Measurements from ENCODE around the gene FBH1. TPM values are rescaled to one million over a fixed set of nuclear protein-coding genes. Genes with fewer than 3 reads are reported as not detected.
"Not testable (repeated sequence)": the region's sequence is repeated elsewhere in the genome, so short reads cannot be mapped to it uniquely, and the experiment has no call there.

Gene FBH1
- total RNA-seq, 2 donors from 2014 or later = 30.9 to 63.6 TPM

DNA sequence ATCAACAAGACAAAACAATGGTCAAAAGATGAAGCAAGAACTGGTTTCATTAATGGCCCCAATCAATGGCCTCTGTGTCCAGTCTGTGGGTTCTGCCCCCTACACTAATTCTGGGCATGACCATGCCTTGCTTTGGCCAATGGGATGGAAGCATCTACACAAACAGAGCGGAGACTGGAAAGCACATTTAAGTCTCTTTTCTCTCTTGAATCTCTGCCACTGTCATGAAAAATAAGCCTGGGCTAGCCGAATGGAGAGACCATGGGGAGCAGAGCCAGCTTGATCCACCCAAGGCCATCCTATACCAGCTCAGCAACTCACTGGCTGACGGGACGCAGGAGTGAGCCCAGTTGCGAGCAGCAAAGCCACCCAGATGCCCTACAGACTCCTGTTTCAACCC lies 31.2 kb upstream of the FBH1 start:
- WGBS, 2 donors = 87 to 91% methylated on average over 5 of the region's 5 CpGs
- Histone ChIP-seq H3K27ac (no peak overlapping the region), H3K4me3 (no peak overlapping the region), H3K27me3 (no peaks in the 10 kb centered on the region), H3K36me3 (replicated peaks in 1 of 2; ENCODE audit: insufficient read depth in 1 of 2, low read depth in 2 of 2) (no peaks in the 10 kb centered on the region), H3K4me1 (no peaks in the 10 kb centered on the region), H3K9me3 (no peaks in the 10 kb centered on the region)
- intact Hi-C loops (cut with DNase I) = no loop called here
- TF ChIP-seq POLR2A (IDR thresholded peaks at IDR 0.05) = no peak
- TF ChIP-seq, protein P1, sequence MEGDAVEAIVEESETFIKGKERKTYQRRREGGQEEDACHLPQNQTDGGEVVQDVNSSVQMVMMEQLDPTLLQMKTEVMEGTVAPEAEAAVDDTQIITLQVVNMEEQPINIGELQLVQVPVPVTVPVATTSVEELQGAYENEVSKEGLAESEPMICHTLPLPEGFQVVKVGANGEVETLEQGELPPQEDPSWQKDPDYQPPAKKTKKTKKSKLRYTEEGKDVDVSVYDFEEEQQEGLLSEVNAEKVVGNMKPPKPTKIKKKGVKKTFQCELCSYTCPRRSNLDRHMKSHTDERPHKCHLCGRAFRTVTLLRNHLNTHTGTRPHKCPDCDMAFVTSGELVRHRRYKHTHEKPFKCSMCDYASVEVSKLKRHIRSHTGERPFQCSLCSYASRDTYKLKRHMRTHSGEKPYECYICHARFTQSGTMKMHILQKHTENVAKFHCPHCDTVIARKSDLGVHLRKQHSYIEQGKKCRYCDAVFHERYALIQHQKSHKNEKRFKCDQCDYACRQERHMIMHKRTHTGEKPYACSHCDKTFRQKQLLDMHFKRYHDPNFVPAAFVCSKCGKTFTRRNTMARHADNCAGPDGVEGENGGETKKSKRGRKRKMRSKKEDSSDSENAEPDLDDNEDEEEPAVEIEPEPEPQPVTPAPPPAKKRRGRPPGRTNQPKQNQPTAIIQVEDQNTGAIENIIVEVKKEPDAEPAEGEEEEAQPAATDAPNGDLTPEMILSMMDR (IDR thresholded peaks at IDR 0.05) = no peak
- DNase-seq (no peak), ATAC-seq (no peak)

DNA sequence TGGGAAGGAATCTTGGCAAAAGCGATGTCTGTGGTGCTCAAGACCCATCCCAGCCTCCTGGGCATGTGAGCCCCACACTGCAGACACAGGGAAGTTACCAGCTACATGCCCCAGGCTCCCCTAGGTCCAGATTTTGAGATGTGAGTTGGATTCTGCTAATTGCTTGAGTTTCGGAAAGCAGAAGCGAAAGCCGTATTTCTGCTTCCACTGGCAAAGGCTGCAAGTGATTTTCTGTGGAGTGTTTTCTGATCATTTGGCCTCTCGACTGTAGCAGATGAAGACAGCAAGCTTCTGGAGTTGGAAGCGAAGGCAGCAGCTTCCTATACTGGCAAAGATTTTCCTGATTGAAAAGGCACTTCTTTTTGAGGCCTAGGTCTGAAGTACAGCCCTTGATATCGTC lies 30.0 kb upstream of the FBH1 start:
- Histone ChIP-seq H3K4me3 (no peak overlapping the region), H3K27me3 (no peaks in the 10 kb centered on the region), H3K4me1 (no peaks in the 10 kb centered on the region), H3K36me3 (replicated peaks in 1 of 2; ENCODE audit: insufficient read depth in 1 of 2, low read depth in 2 of 2) (no peaks in the 10 kb centered on the region), H3K27ac (no peak overlapping the region), H3K9me3 (no peaks in the 10 kb centered on the region)
- no peak for TF ChIP-seq POLR2A (IDR thresholded peaks at IDR 0.05)
- TF ChIP-seq, protein P1 (IDR thresholded peaks at IDR 0.05) = no peak
- DNase-seq (no peak), ATAC-seq (no peak)
- intact Hi-C loops (cut with DNase I) = no loop called here
- 77 to 88% methylated on average over 4 to 7 of the region's 7 CpGs for WGBS, 2 donors

DNA sequence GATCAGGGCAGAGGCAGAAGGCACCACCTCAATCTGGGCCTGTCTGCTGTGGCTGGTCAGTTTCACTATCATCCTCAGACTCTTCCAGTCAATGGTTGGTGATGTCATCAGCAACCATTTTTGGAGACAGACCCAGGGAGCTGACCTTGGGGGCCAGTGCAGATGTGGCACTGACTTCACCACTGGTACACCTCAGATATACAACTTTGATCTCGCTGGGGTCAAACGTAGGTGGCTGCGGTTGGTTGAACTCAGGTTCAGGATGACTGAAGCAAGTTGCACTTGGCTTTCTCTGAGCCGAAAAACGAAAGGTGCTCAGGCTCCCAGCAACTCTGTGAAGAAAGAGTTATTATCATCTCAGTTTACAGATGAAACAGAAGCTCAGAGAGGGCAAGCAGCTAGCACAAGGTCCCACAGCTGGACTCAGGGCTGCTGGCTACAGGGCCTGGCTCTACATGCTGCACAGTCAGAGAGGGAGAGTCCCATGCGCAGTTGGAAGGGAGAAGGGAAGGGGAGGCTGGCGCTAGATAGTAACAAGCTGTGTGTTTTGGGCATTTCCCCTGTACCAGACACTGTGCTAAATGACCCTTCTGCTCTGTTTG lies 27.6 kb upstream of the FBH1 start:
- Histone ChIP-seq H3K9me3 (no peaks in the 10 kb centered on the region), H3K27me3 (no peaks in the 10 kb centered on the region), H3K4me3 (no peak overlapping the region), H3K27ac (no peak overlapping the region), H3K4me1 (no peaks in the 10 kb centered on the region), H3K36me3 (replicated peaks in 1 of 2; ENCODE audit: insufficient read depth in 1 of 2, low read depth in 2 of 2) (no peaks in the 10 kb centered on the region)
- TF ChIP-seq, protein P1 (IDR thresholded peaks at IDR 0.05) = no peak
- no peak for TF ChIP-seq POLR2A (IDR thresholded peaks at IDR 0.05)
- intact Hi-C loops (cut with DNase I) = no loop called here
- 91 to 93% methylated on average over 3 to 7 of the region's 7 CpGs for WGBS, 2 donors
- ATAC-seq (no peak), DNase-seq (no peak)

DNA sequence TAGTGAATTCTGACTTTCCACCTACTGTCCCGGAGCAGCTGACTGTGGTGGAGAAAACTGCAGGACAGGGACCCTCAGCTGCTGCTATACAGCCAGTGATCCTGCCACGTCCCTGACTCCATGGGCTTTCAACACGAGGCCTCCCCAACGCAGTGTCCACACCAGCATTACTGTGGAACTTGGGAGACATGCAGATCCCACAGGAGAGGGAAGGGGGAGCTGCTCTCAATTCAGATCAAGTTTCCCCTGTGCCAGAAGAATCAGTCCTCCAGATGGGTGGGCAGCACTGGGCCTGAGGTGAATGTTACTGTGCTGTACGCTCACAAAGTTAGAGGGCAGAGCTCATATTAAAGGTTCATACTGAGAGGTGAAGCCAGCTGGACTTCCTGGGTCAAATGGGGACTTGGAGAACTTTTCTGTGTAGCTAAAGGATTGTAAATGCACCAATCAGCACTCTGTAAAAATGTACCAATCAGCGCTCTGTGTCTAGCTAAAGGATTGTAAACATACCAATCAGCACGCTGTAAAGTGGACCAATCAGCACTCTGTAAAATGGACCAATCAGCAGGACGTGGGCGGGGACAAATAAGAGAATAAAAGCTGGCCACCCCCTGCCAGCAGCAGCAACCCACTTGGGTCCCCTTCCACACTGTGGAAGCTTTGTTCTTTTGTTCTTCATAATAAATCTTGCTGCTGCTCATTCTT lies 26.9 kb upstream of the FBH1 start:
- intact Hi-C loops (cut with DNase I); H3K27me3 ChIP-seq; DNase-seq; ATAC-seq; H3K4me3 ChIP-seq; H3K9me3 ChIP-seq; H3K36me3 ChIP-seq (replicated peaks in 1 of 2; ENCODE audit: insufficient read depth in 1 of 2, low read depth in 2 of 2); H3K27ac ChIP-seq; H3K4me1 ChIP-seq: not testable (repeated sequence)
- 94 to 97% methylated on average over 7 to 9 of the region's 9 CpGs for whole genome bisulfite sequencing, 2 donors

DNA sequence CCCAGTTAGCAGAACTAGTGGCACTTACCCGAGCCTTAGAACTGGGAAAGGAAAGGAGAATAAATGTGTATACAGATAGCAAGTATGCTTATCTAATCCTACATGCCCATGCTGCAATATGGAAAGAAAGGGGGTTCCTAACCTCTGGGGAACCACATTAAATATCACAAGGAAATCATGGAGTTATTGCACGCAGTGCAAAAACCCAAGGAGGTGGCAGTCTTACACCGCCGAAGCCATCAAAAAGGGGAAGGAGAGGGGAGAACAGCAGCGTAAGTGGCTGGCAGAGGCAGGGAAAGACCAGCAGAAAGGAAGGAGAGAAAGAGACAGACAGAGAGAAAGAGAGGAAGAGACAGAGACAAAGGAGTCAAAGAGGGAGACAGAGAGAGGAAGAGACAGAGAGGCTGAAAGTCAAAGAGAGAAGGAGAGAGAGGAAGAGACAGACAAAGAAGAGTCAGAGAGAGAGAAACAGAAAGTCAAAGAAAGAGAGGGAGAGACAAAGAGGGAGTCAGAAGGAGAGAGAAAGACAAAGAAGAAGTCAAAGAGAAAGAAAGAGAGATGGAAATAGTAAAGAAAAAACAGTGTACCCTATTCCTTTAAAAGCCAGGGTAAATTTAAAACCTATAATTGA lies 23.5 kb upstream of the FBH1 start:
- DNase-seq; H3K36me3 ChIP-seq (replicated peaks in 1 of 2; ENCODE audit: insufficient read depth in 1 of 2, low read depth in 2 of 2); H3K27me3 ChIP-seq; intact Hi-C loops (cut with DNase I); H3K9me3 ChIP-seq; H3K27ac ChIP-seq; ATAC-seq; H3K4me3 ChIP-seq; H3K4me1 ChIP-seq: not testable (repeated sequence)
- WGBS, 2 donors = 68 to 80% methylated on average over 5 of the region's 5 CpGs

DNA sequence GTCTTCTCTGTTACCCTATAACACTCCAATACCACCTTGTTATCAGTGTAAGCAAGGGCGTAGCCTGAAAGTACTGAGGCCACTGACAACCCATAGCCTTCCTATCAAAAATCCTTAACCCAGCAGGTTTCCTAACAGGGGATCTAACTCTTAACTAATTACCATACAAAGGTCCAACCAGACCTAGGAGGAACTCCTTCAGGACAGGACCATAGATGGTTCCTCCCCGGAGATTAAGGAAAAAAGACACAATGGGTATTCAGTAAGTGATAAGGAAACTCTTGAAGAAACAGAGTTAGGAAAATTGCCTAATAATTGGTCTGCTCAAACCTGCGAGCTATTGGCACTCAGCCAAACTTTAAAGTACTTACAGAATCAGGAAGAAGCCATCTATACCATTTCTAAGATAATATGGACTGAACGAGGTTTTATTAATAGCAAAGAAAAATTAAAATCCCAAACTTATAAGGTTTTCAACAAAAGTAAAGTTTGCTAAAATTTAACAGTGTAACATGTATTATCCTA lies 22.9 kb upstream of the FBH1 start:
- H3K4me1 ChIP-seq; H3K9me3 ChIP-seq; ATAC-seq; H3K4me3 ChIP-seq; H3K36me3 ChIP-seq (replicated peaks in 1 of 2; ENCODE audit: insufficient read depth in 1 of 2, low read depth in 2 of 2); intact Hi-C loops (cut with DNase I); H3K27me3 ChIP-seq; H3K27ac ChIP-seq; DNase-seq: not testable (repeated sequence)
- 53 to 64% methylated on average over 4 of the region's 4 CpGs for WGBS, 2 donors

DNA sequence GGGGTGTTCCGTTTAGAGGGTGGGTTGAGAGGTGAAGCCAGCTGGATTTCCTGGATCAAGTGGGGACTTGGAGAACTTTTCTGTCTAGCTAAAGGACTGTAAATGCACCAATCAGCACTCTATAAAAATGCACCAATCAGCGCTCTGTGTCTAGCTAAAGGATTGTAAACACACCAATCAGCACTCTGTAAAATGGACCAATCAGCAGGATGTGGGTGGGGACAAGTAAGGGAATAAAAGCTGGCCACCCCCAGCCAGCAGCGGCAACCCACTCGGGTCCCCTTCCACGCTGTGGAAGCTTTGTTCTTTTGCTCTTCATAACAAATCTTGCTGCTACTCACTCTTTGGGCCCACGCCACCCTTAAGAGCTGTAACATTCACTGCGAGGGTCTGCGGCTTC lies 21.7 kb upstream of the FBH1 start:
- H3K4me3 ChIP-seq; H3K27me3 ChIP-seq; ATAC-seq; H3K27ac ChIP-seq; H3K9me3 ChIP-seq; H3K4me1 ChIP-seq; intact Hi-C loops (cut with DNase I); H3K36me3 ChIP-seq (replicated peaks in 1 of 2; ENCODE audit: insufficient read depth in 1 of 2, low read depth in 2 of 2); DNase-seq: not testable (repeated sequence)
- WGBS, 2 donors = 83 to 90% methylated on average over 8 of the region's 8 CpGs

Data from body of pancreas (tissue), 4 donors.